Measurements from ENCODE around the gene NPLOC4.

NPLOC4 gene

DNA sequence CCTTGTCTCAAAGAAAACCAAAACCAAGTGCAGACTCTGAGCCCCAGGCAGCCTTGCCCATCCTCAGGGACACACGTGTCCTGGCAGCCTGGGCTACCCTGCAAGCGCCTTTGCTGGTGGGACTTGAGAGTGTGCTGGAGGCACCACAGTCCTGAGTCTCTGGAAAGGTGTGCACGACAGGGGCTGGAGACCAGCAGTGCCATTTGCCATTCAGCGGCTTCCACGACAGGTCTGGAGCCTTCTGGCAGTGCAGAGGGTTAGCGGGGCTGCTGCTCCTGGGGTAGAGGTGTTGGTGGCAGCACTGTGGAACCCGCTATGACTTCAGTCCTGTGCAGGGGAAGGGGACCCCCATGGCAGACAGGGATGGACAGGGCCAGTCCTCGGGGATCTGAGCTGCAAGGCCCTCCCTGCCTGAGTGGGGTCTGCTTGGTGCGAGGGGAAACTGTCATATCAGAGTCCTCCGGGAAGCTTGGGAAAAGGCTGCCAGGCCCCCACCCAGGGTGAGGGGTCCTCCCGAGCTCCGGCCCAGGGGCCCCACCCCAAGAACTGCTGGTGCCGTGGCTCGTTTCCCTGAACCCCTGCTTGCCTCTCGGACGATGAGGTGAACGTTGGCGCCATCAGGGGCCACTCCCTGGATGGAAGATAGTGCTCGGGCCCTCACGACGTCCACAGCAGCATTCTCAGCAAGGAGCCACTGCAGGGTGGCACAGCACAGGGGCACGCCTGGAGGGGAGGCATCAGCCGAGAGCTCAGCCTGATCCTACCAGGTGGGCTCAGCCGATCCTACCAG, 91.6 kb downstream of the NPLOC4 start:
- in situ Hi-C loops (cut with MboI; ENCODE audit: low sequenced_read_pairs, unreplicated experiment): no loop called here
- DNase-seq (ENCODE audit: low spot score): no peak
- TF ChIP-seq, protein P1, sequence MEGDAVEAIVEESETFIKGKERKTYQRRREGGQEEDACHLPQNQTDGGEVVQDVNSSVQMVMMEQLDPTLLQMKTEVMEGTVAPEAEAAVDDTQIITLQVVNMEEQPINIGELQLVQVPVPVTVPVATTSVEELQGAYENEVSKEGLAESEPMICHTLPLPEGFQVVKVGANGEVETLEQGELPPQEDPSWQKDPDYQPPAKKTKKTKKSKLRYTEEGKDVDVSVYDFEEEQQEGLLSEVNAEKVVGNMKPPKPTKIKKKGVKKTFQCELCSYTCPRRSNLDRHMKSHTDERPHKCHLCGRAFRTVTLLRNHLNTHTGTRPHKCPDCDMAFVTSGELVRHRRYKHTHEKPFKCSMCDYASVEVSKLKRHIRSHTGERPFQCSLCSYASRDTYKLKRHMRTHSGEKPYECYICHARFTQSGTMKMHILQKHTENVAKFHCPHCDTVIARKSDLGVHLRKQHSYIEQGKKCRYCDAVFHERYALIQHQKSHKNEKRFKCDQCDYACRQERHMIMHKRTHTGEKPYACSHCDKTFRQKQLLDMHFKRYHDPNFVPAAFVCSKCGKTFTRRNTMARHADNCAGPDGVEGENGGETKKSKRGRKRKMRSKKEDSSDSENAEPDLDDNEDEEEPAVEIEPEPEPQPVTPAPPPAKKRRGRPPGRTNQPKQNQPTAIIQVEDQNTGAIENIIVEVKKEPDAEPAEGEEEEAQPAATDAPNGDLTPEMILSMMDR (IDR thresholded peaks at IDR 0.05; ENCODE audit: borderline replicate concordance, control extremely low read depth, extremely low read depth, insufficient read depth, missing control alignments): no peak

DNA sequence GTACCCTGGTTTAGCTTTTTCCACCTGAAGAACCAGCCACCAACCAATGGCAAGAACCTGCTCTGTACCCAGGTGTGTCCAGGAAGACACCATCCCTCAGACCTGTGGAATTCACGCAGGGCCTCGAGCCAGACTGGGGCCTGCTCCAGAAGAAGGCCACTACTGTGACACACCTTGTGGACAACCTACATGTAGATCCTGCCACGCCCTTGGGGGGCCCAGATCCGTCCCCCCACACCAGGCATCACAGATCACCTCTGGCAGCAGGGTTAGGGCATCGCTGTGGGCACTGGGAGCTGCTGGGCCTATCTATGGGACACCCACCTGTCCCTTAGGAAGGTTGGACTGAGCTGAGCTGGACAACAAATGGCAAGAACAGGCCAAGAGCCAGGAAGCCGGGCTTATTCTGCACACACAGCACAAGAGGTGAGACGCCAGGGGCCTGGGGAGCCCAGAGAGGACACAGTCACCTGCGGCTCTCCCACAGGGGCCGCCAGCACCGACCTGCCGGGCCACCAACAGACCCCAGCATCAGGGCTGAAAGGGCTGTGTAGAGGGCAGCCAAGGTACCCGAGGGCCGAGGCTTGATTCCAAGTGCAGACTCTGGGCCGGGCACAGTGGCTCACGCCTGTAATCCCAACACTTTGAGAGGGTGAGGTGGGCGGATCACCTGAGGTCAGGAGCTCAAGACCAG, 92.5 kb downstream of the NPLOC4 start:
- in situ Hi-C loops (cut with MboI; ENCODE audit: low sequenced_read_pairs, unreplicated experiment): no loop called here
- no peak for DNase-seq (ENCODE audit: low spot score)
- TF ChIP-seq, protein P1 (IDR thresholded peaks at IDR 0.05; ENCODE audit: borderline replicate concordance, control extremely low read depth, extremely low read depth, insufficient read depth, missing control alignments): no peak

DNA sequence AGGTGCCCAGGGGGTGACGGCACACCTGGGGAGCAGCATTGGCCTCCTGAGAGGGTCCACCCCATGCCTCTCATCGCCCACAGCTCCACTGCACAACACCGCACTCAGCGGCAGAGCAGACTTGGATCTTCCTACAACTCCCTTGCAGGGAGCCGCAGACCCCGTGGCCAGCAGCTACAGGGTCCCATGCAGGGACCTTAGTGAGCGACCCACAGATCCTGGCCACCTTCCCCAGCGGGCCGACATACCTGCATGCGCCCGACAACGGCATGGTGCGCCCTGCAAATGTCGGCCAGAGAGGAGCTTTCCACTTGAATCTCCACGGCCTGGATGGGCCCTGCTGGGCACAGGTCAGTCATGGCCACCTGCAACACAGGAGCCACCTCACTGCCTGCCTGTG, 93.2 kb downstream of the NPLOC4 start:
- no peak for DNase-seq (ENCODE audit: low spot score)
- in situ Hi-C loops (cut with MboI; ENCODE audit: low sequenced_read_pairs, unreplicated experiment): no loop called here
- TF ChIP-seq, protein P1 (IDR thresholded peaks at IDR 0.05; ENCODE audit: borderline replicate concordance, control extremely low read depth, extremely low read depth, insufficient read depth, missing control alignments): no peak

DNA sequence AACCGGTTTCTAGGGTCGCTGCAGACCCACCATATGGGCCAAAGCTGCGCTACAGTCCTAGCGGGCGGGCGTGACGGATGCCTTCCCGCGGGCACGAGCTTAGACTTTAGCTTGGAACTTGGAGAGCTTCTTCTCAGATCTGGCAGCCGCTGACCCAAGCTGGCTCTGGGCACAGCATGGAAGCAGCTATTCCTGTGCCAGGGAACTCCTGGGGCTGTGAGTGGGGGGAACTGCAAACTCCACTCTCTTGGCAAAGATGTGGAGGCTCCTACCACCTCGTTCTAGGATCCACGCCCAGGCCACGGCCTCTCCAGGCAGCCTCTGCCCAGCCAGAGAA, 93.6 kb downstream of the NPLOC4 start:
- DNase-seq (ENCODE audit: low spot score): no peak
- in situ Hi-C loops (cut with MboI; ENCODE audit: low sequenced_read_pairs, unreplicated experiment): no loop called here
- TF ChIP-seq, protein P1 (IDR thresholded peaks at IDR 0.05; ENCODE audit: borderline replicate concordance, control extremely low read depth, extremely low read depth, insufficient read depth, missing control alignments): no peak

DNA sequence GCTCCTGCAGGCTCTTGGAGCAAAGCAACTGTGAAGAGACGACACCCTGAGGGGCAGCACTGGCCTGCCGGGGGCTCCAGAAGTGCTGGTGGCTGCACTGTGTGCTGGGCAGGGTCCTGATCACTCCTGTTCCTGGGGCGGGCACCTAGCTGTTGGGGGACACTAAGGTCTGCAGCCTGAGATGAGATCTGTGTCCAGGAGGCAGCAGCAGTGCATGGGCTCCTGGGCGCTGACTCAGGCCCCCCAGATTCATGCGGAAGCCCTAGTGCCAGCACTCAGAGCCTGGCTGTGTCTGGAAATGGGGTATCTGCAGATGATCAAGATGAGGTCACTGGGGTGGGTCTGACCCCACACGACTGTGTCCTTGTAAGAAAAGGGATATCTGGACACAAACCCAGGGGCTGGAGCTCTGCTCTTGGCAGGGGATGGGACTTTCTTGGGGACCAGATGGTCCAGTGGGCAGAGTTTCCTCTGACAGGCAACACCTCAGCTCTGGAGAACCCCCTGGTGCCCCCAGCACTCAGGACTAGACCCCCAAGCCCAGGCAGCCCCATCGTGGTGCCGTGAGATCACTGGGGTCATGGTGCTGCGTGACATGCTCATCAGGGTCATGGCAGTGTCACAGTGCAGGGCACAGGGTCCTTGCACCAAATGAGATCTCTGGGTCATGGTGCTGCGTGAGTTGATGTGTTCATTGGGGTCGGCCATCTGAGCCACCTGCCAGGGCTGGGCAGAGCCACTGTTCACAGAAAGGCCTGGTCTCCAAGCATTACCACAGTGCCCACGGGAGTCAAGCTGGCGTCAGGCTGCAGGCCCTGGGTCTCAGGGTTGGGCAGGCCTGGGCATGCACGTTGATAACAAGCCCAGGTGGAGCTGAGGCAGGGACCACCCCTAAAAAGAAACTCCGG, 94.2 kb downstream of the NPLOC4 start:
- no peak for DNase-seq (ENCODE audit: low spot score)
- TF ChIP-seq, protein P1 (IDR thresholded peaks at IDR 0.05; ENCODE audit: borderline replicate concordance, control extremely low read depth, extremely low read depth, insufficient read depth, missing control alignments): no peak
- in situ Hi-C loops (cut with MboI; ENCODE audit: low sequenced_read_pairs, unreplicated experiment): no loop called here

DNA sequence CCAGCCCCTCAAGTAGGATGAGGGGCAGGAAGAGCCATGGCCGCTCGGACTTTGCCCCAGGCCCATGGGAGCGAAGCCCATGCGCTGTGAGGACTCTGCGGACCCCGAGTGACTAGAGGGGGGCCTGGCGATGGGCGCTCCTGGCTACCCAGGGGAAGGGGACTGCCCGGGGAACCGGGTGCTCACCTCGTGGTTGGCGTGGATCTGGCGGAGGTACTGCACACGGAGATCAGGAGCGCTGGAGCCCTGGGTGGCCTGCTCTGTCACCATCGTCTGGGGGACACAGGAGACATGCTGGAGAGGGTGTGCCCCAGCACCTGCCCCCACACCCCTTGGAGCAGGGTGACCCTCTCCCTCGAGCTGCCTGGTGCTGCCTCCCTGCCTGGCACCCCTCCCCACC, 95.8 kb downstream of the NPLOC4 start:
- in situ Hi-C loops (cut with MboI; ENCODE audit: low sequenced_read_pairs, unreplicated experiment): no loop called here
- DNase-seq (ENCODE audit: low spot score): no peak

More for the DNA sequence above, 95.8 kb downstream of the NPLOC4 start:
- TF ChIP-seq, protein P1 (IDR thresholded peaks at IDR 0.05; ENCODE audit: borderline replicate concordance, control extremely low read depth, extremely low read depth, insufficient read depth, missing control alignments): no peak
